GM13977 (cell line): Measurements from ENCODE around the gene KLHL24.
"Not testable (repeated sequence)": the region's sequence is repeated elsewhere in the genome, so short reads cannot be mapped to it uniquely, and the experiment has no call there.

ENCODE experiments used
- DNase-seq: peaks from one replicate; pipeline ENCODE4 v3.0.0; 2012; ENCODE audit warnings: low spot score
- CTCF ChIP-seq: IDR thresholded peaks from 2 replicates; pipeline ENCODE4 v1.5.1; 2012; ENCODE audit warnings: mild to moderate bottlenecking, control low read depth; ENCODE audit not compliant: insufficient read depth; ENCODE audit errors: extremely low read depth, missing control alignments
- in situ Hi-C: fragments of 300-500 bp; cut with MboI; formaldehyde crosslinking; loops from one replicate; pipeline ENCODE4 v1.12.0; 2022; ENCODE audit warnings: low sequenced_read_pairs, low pct_unique_long_range_greater_than_20kb, mixed read lengths, inconsistent platforms; ENCODE audit not compliant: unreplicated experiment

KLHL24 gene

GRCh38 chr3:183664913-183665381 is 29.5 kb downstream of the KLHL24 start:
- no peak for TF ChIP-seq CTCF
- in situ Hi-C loops: no loop called here
- no peak for DNase-seq

- TF ChIP-seq CTCF: no peak
- in situ Hi-C loops: no loop called here
- no peak for DNase-seq
These were observed 44.6 kb downstream of the KLHL24 start for GRCh38 chr3:183680061-183680460.

GRCh38 chr3:183687705-183688104 is 52.3 kb downstream of the KLHL24 start:
- no peak for DNase-seq
- TF ChIP-seq CTCF: no peak
- in situ Hi-C loops: no loop called here

GRCh38 chr3:183688874-183689273 is 53.5 kb downstream of the KLHL24 start:
- in situ Hi-C loops: no loop called here
- no peak for TF ChIP-seq CTCF
- no peak for DNase-seq

- in situ Hi-C loops, DNase-seq: not testable (repeated sequence)
These were observed 54.2 kb downstream of the KLHL24 start for GRCh38 chr3:183689621-183690020.

- TF ChIP-seq CTCF: no peak
- in situ Hi-C loops: no loop called here
- DNase-seq: no peak
These were observed 55.1 kb downstream of the KLHL24 start for GRCh38 chr3:183690402-183690995.

GRCh38 chr3:183692436-183692835 is 57.0 kb downstream of the KLHL24 start:
- DNase-seq: no peak
- in situ Hi-C loops: no loop called here
- TF ChIP-seq CTCF: no peak
